Neuronal stem cell (in vitro differentiated cells): Measurements from ENCODE around the gene RADIL.

Experiments
- DNase-seq: peaks from one replicate; pipeline ENCODE4 v3.0.0-alpha.2; 2013; ENCODE audit warnings: low spot score
- H2AFZ ChIP-seq: one replicate; pipeline ENCODE4 v1.6.1; 2013; ENCODE audit warnings: mild to moderate bottlenecking, low read length, inconsistent platforms
- H2AK5ac ChIP-seq: 2 replicates; pipeline ENCODE4 v1.6.1; 2013; ENCODE audit warnings: low read depth, mild to moderate bottlenecking, inconsistent platforms, low read length, moderate library complexity, mixed read lengths
- H2BK120ac ChIP-seq: 2 replicates; pipeline ENCODE4 v1.6.1; 2013; ENCODE audit warnings: low read depth, mild to moderate bottlenecking, inconsistent platforms, low read length, moderate library complexity, mixed read lengths
- H2BK12ac ChIP-seq: one replicate; pipeline ENCODE4 v1.6.1; 2013; ENCODE audit warnings: low read length, inconsistent platforms
- H2BK15ac ChIP-seq: 2 replicates; pipeline ENCODE4 v1.6.1; 2013; ENCODE audit warnings: mild to moderate bottlenecking, low read length, inconsistent platforms, mixed read lengths
- H2BK5ac ChIP-seq: one replicate; pipeline ENCODE4 v1.6.1; 2013; ENCODE audit warnings: inconsistent platforms, mild to moderate bottlenecking, low read length, moderate library complexity
- H3K14ac ChIP-seq: one replicate; pipeline ENCODE4 v1.6.1; 2013; ENCODE audit warnings: low read length, inconsistent platforms
- H3K18ac ChIP-seq: 2 replicates; pipeline ENCODE4 v1.6.1; 2013; ENCODE audit warnings: low read length, inconsistent platforms
- H3K23ac ChIP-seq: 2 replicates; pipeline ENCODE4 v1.6.1; 2013; ENCODE audit warnings: low read depth, mild to moderate bottlenecking, mixed read lengths, low read length, inconsistent platforms; ENCODE audit not compliant: poor library complexity
- H3K27ac ChIP-seq: replicated peaks from 3 replicates; pipeline ENCODE4 v1.5.1; 2013; ENCODE audit warnings: low read length, inconsistent platforms
- H3K27me3 ChIP-seq, 3 experiments: 2 replicates each; pipeline ENCODE4 v1.6.1; 2013; ENCODE audit warnings: low read length in 3 of 3, mild to moderate bottlenecking in 2 of 3, inconsistent platforms in 1 of 3, low read depth in 1 of 3, mixed read lengths in 1 of 3, moderate library complexity in 1 of 3; ENCODE audit not compliant: control insufficient read depth in 3 of 3, insufficient read depth in 3 of 3
- H3K36me3 ChIP-seq, 2 donors: replicated peaks in 1 of 2; 2 replicates each; pipeline ENCODE4 v1.6.1; 2013; ENCODE audit warnings: low read length in 2 of 2; ENCODE audit not compliant: control insufficient read depth in 2 of 2, insufficient read depth in 2 of 2
- H3K4ac ChIP-seq: 2 replicates; pipeline ENCODE4 v1.6.1; 2013; ENCODE audit warnings: inconsistent platforms, mild to moderate bottlenecking, low read length, moderate library complexity
- H3K4me1 ChIP-seq, 2 donors: 1 replicate in 1 of 2; 2 replicates in 1 of 2; pipeline ENCODE4 v1.6.1; 2013; ENCODE audit warnings: low read length in 2 of 2, low read depth in 1 of 2; ENCODE audit not compliant: control insufficient read depth in 2 of 2, insufficient read depth in 1 of 2
- H3K4me2 ChIP-seq: one replicate; pipeline ENCODE4 v1.6.1; 2013; ENCODE audit warnings: mild to moderate bottlenecking, low read length, inconsistent platforms; ENCODE audit not compliant: insufficient read depth, poor library complexity, severe bottlenecking
- H3K4me3 ChIP-seq, 2 donors: 2 replicates each; pipeline ENCODE4 v1.5.1; 2013; ENCODE audit warnings: low read length in 2 of 2, mild to moderate bottlenecking in 2 of 2, inconsistent platforms in 1 of 2, moderate library complexity in 1 of 2
- H3K79me1 ChIP-seq: one replicate; pipeline ENCODE4 v1.6.1; 2013; ENCODE audit warnings: low read depth, mild to moderate bottlenecking, inconsistent platforms, low read length, moderate library complexity
- H3K9ac ChIP-seq: one replicate; pipeline ENCODE4 v1.6.1; 2013; ENCODE audit warnings: mild to moderate bottlenecking, low read depth, low read length, inconsistent platforms; ENCODE audit not compliant: poor library complexity
- H3K9me3 ChIP-seq, 2 donors: replicated peaks in 1 of 2; 2 replicates each; pipeline versions ENCODE3 to v1.6.1; 2013; ENCODE audit warnings: low read length in 2 of 2, mild to moderate bottlenecking in 2 of 2, inconsistent platforms in 1 of 2, low read depth in 1 of 2, mixed read lengths in 1 of 2, moderate library complexity in 1 of 2; ENCODE audit not compliant: control insufficient read depth in 2 of 2, insufficient read depth in 1 of 2
- H4K8ac ChIP-seq: one replicate; pipeline ENCODE4 v1.6.1; 2013; ENCODE audit warnings: low read depth, mild to moderate bottlenecking, inconsistent platforms, low read length, moderate library complexity
- H4K91ac ChIP-seq: one replicate; pipeline ENCODE4 v1.6.1; 2013; ENCODE audit warnings: low read length, low read depth, mild to moderate bottlenecking, inconsistent platforms; ENCODE audit not compliant: poor library complexity
- WGBS, 2 donors: extraction: QIAGEN DNeasy Blood & Tissue Kit; methylation state at CpG; one replicate each; pipeline ENCODE4 v1.1.7; 2013; ENCODE audit warnings: missing lambda C conversion rate in 2 of 2, mixed read lengths in 1 of 2; ENCODE audit not compliant: insufficient read length in 2 of 2, insufficient replicate concordance in 1 of 2; ENCODE audit errors: extremely low coverage in 2 of 2; 5-methylcytosine and 5-hydroxymethylcytosine counted together

The RADIL gene

GRCh38 chr7:4809666-4810065, 73.8 kb downstream of the RADIL start:
- Histone ChIP-seq H3K27ac (no peak overlapping the region), H3K18ac (no peak overlapping the region), H4K8ac (no peak overlapping the region), H3K14ac (no peak overlapping the region), H2BK15ac (no peak overlapping the region), H4K91ac (no peak overlapping the region), H3K4me2 (no peak overlapping the region), H2AK5ac (no peak overlapping the region), H2BK12ac (no peak overlapping the region), H3K23ac (no peak overlapping the region), H3K4me1 (peaks cover 0 to 1% of the 10 kb centered on the region in 2 donors), H3K9me3 (no peaks in the 10 kb centered on the region), H2BK120ac (no peak overlapping the region), H3K4ac (no peak overlapping the region), H3K9ac (no peak overlapping the region), H2BK5ac (no peak overlapping the region), H3K36me3 (peaks cover 0 to 4% of the 10 kb centered on the region in 2 donors), H3K4me3 (no peak overlapping the region), H3K79me1 (no peaks in the 10 kb centered on the region), H2AFZ (no peak overlapping the region), H3K27me3 (no peaks in the 10 kb centered on the region)
- no CpG with 5 or more reads among the region's 14 CpGs for WGBS, 2 donors
- DNase-seq = no peak

- no peak overlapping the region for H3K14ac ChIP-seq
- no peak for DNase-seq
- H2BK15ac ChIP-seq = peak overlapping the region; percentile 99
- H3K36me3 ChIP-seq = peaks cover 0 to 4% of the 10 kb centered on the region in 2 donors
- WGBS, 2 donors = no CpG with 5 or more reads among the region's 38 CpGs
- peak overlapping the region; percentile 23 for H4K8ac ChIP-seq
- no peak overlapping the region for H3K4ac ChIP-seq
- H3K4me3 ChIP-seq = no peak overlapping the region
- H2AFZ ChIP-seq = no peak overlapping the region
- H2BK5ac ChIP-seq = no peak overlapping the region
- H2BK120ac ChIP-seq = no peak overlapping the region
- H3K79me1 ChIP-seq = no peaks in the 10 kb centered on the region
- no peaks in the 10 kb centered on the region for H3K27me3 ChIP-seq
- peaks cover 0 to 1% of the 10 kb centered on the region in 2 donors for H3K4me1 ChIP-seq
- H2AK5ac ChIP-seq = peak overlapping the region; percentile 74
- no peaks in the 10 kb centered on the region for H3K9me3 ChIP-seq
- H2BK12ac ChIP-seq = no peak overlapping the region
- no peak overlapping the region for H3K27ac ChIP-seq
- peak overlapping the region; percentile 91 for H3K23ac ChIP-seq
- H3K9ac ChIP-seq = no peak overlapping the region
- no peak overlapping the region for H3K4me2 ChIP-seq
- no peak overlapping the region for H3K18ac ChIP-seq
- no peak overlapping the region for H4K91ac ChIP-seq
Measured at GRCh38 chr7:4809091-4809591, 74.4 kb downstream of the RADIL start.

- Histone ChIP-seq H2BK12ac (no peak overlapping the region), H3K4ac (no peak overlapping the region), H3K9me3 (no peaks in the 10 kb centered on the region), H4K8ac (peak overlapping the region; percentile 23), H4K91ac (no peak overlapping the region), H2AK5ac (peak overlapping the region; percentile 40), H3K23ac (peak overlapping the region; percentile 91), H3K4me3 (no peak overlapping the region), H3K9ac (no peak overlapping the region), H3K4me1 (peaks cover 0 to 5% of the 10 kb centered on the region in 2 donors), H2BK5ac (no peak overlapping the region), H3K36me3 (peaks cover 0 to 4% of the 10 kb centered on the region in 2 donors), H2AFZ (no peak overlapping the region), H3K4me2 (no peak overlapping the region), H3K18ac (peak overlapping the region; percentile 59), H3K79me1 (no peaks in the 10 kb centered on the region), H3K27ac (no peak overlapping the region), H2BK120ac (no peak overlapping the region), H3K27me3 (no peaks in the 10 kb centered on the region), H2BK15ac (no peak overlapping the region), H3K14ac (no peak overlapping the region)
- DNase-seq = no peak
- WGBS, 2 donors = no CpG with 5 or more reads among the region's 37 CpGs
Measured at GRCh38 chr7:4808565-4808964, 75.0 kb downstream of the RADIL start.

GRCh38 chr7:4808026-4808425, 75.5 kb downstream of the RADIL start:
- H2BK12ac ChIP-seq = no peak overlapping the region
- H3K23ac ChIP-seq = no peak overlapping the region
- H2AFZ ChIP-seq = peak overlapping the region; percentile 29
- no peak overlapping the region for H3K9ac ChIP-seq
- no peaks in the 10 kb centered on the region for H3K9me3 ChIP-seq
- H3K14ac ChIP-seq = no peak overlapping the region
- no peak overlapping the region for H2BK15ac ChIP-seq
- H3K18ac ChIP-seq = no peak overlapping the region
- H3K4me3 ChIP-seq = no peak overlapping the region
- no peak overlapping the region for H2AK5ac ChIP-seq
- no peak overlapping the region for H4K8ac ChIP-seq
- no CpG with 5 or more reads among the region's 5 CpGs for WGBS, 2 donors
- H2BK120ac ChIP-seq = no peak overlapping the region
- H3K79me1 ChIP-seq = no peaks in the 10 kb centered on the region
- no peak overlapping the region for H3K27ac ChIP-seq
- H3K27me3 ChIP-seq = no peaks in the 10 kb centered on the region
- peaks cover 0 to 5% of the 10 kb centered on the region in 2 donors for H3K4me1 ChIP-seq
- H4K91ac ChIP-seq = no peak overlapping the region
- no peak overlapping the region for H2BK5ac ChIP-seq
- H3K4ac ChIP-seq = no peak overlapping the region
- no peak for DNase-seq
- no peak overlapping the region for H3K4me2 ChIP-seq
- peaks cover 0 to 4% of the 10 kb centered on the region in 2 donors for H3K36me3 ChIP-seq
